HuH-7 (cell line): ENCODE results near the gene B9D1.
"Not testable (repeated sequence)": the region's sequence is repeated elsewhere in the genome, so short reads cannot be mapped to it uniquely, and the experiment has no call there.

ENCODE experiments used
- DNase-seq: peaks from one replicate; pipeline ENCODE4 v3.0.0; 2011; ENCODE audit warnings: low spot score

Gene B9D1

GRCh38 chr17:19359151-19359550 is 3.4 kb downstream of the B9D1 start:
- no peak for DNase-seq

DNA sequence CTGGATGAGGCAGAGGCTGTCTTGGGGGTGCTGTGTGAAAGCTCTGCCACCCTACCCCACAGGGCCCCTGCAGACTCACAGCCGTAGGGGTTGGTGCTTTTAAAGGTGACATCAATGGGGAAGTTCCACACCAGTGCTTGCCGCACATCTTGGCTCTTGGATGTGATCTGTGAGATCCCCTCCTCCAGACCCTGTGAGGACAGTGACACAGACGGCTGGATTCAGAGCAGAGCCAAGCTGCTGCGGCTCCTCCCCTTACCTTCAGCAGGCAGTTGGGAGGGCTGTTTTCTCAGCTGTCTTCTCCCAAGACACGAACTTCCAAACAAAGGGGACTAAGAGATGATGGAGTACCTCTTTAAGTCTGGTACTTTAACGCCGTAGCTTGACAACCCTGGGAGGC is 4.8 kb downstream of the B9D1 start:
- DNase-seq = no peak

GRCh38 chr17:19357351-19357750 is 5.2 kb downstream of the B9D1 start:
- DNase-seq = no peak

DNA sequence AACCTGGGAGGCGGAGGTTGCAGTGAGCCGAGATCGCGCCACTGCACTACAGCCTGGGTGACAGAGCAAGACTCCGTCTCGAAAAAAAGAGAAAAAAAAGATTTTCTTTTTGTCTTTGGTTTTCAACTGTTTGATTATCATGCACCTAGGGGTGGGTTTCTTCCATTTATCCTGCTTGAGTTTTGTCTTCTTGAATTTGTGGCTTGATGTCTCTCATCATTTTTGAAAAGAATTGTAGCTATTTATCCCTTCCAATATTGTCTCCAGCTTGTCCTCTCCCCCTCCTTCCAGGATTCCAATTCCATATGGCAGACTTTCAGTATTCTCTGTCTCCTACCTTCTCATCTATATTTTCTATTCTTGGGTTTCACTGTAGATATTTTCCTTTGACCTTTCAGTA is 7.8 kb downstream of the B9D1 start:
- DNase-seq = no peak

GRCh38 chr17:19353401-19353800 is 9.1 kb downstream of the B9D1 start:
- DNase-seq = not testable (repeated sequence)

- DNase-seq = no peak
These were observed 13.7 kb downstream of the B9D1 start for GRCh38 chr17:19348806-19349205.

DNA sequence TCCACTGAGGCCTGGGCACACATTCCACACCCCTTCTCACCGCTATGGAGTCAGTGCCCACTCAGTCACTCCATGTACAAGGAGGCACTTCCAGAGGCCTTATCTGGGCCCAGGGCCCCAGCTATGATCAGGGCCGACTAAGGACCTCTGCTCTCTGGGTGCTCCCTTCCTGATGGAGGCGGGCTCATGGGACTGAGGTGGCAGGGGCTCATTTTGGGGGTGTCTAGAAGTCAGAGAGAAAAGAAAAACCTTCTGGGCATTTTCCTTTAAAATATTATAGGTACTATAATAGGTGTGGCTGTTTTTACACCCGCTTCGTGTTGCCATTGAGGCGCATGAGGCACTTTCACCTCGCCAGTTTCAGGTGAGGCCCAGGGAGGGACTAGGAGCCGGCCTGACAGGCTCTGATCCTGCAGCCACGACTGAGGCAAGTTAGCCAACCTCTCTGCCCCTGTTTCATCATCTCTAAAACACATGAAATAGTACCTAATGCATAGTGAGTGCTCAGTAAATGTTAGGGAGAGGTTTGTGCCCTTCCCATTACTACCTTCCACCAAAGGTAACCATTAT is 14.4 kb downstream of the B9D1 start:
- DNase-seq = no peak

- DNase-seq = no peak
These were observed 15.0 kb downstream of the B9D1 start for GRCh38 chr17:19347323-19348080.

DNA sequence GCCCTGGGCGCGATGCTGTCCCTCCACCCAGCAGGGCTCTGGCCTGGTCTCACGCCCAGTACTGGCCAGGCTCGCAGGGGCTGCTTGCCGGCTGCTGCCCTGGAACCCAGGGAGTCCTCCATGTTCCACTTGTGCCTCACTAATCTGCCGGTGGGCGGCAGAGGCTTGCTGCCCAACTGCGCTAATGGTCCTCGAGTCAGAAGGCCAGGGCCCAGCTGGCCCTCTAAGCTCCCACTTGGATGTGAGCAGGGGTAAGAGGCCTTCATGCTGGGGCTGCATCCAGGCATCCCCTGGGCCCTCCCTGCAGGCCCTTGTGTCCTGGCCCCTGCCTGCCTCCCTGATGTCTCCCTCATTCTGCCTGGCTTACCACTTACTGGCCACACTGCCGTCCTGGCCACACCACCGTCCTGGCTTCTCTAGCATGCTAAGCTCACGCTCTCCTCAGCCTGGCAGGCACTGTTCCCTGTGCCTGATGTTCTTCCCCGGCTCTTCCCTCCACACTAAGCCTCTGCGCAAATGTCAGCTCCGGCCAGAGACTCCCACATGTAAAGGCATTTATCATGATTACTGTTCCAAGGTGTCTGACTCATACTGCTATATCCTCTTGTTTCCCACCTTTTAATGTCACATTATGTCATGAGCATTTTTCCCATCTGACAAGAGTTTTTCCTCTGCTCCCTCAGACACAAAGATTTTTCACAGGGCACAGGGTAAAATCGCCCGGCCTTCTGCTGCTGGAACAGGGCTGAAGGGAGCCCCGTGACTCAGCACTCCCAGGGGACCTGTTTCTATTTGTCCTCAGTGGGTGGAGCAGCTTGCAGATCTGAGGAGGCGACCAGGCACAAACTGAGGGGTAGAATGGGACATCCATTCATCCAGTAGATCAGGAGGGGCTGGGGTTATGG is 15.9 kb downstream of the B9D1 start:
- DNase-seq = no peak

DNA sequence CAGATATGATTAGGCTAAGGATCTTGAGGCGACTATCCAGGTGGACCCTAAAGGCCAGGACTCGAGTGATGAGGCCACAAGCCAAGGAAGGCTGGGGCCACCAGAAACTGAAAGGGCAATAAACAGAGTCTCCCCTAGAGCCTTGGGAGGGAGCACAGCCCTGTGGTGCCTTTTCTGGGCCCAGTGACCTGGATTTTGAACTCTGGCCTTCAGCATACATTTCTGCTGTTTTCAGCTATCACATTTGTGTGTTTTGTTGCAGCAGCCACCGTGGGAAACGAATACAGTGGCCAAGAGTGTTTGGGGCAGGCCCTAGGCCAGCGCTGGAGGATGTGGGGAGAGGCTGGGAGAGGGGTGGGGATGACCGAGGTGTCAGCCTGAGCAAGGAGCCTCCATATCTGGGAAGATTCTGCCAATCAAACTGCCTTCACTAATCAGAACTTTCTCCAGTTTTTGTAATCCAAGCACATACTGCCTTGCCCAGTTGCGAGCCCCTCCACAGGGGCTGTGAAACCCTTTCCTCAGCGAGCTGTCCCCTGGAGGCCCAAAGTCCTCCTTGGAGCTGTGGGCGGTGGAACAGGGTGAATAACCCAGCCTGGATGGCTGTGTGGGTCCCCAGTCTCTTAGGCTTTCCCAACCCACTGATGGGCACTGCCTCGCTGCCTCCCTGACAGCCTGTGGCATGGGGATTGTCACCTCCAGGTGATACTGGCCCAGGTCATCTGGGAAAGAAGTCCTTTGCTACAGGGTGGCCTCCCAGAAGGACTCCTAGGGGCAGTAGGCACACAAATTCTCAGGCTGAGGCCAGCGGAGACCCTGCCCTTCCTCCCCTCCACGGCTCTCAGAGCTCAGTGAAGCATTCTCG is 16.8 kb downstream of the B9D1 start:
- DNase-seq = no peak

DNA sequence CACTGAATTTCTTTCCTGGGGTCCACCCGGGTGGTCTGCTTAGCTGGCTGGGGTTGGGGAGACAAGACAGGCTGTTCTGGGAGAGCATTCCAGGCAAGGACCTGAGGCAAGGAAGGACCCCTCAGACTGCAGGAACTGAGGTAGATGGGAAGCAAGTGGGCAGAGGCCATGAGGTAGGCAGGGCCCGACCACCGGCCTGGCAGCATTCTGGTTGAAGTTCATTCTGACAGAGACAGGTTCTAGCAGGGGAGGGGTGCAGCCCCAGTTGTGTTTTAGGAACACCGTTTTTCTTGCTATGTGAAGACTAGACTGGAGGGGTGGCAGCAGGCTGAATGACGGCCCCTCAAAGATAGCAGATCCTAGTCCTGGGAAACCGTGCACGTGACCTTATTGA is 17.5 kb downstream of the B9D1 start:
- no peak for DNase-seq

DNA sequence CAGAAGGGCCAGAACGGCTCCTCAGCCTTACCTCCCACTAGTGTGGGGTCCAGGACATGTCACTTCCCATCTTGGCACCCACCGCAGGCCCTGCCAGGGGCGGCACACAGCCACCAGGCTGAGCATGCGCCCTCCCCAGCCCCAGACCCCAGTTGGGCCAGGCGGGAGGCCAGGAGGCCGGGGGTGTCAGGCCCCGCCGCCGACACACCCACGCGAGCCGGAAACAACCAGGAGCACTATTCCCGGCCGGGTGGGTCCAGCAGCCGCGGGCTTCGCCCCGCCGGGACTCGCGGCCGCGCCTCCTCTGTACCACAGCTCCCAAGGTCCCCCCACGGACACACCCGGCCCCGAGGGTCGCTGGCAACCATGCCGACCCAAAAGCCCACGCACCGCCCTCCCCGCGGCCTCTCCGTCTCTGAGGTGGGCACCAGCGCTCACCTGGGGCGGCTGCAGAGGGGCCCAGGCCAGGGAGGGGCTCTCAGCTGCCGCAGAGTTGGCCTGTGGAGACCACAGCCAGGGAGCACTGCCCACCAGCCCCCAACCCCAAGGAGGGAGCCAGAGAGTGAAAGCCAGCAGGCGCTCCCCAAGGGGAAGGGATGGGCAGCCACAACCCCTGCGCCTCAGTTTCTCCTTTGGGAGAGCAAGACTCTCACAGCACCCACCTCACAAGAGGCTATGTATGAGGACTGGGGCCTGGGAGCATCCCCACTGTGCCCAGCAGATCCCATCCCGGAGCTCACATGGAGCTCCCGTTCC is 18.0 kb downstream of the B9D1 start:
- DNase-seq = no peak

GRCh38 chr17:19343671-19344151 is 18.8 kb downstream of the B9D1 start:
- no peak for DNase-seq

GRCh38 chr17:19343256-19343630 is 19.3 kb downstream of the B9D1 start:
- DNase-seq = no peak

GRCh38 chr17:19342611-19343255 is 19.8 kb downstream of the B9D1 start:
- DNase-seq = no peak

- no peak for DNase-seq
These were observed 20.6 kb downstream of the B9D1 start for GRCh38 chr17:19341641-19342610.

DNA sequence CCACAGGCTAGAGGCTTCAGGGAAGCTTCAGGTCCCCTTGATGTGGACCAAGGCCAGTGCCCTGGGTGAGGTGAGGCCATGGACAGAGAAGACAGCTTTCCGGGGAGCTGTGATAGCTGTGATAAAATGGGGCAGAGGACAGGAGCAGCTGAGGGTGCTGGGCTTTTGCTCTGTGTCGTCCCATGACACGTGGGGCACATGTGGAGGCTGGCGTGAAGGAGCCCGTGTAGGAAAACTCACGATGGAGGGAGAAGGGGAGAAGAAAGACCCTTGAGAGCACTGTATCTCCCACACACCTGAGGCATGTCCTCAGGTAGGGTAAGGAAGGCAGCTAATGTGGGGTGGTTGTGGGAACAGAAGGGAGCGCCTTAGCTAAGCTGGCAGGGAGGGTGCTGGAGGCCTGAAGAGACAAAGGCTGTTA is 21.3 kb downstream of the B9D1 start:
- DNase-seq = no peak

- no peak for DNase-seq
These were observed 23.1 kb downstream of the B9D1 start for GRCh38 chr17:19339341-19339815.
